Measurements from ENCODE around the gene QRSL1.
"Not testable (repeated sequence)": the region's sequence is repeated elsewhere in the genome, so short reads cannot be mapped to it uniquely, and the experiment has no call there.

QRSL1 gene

DNA sequence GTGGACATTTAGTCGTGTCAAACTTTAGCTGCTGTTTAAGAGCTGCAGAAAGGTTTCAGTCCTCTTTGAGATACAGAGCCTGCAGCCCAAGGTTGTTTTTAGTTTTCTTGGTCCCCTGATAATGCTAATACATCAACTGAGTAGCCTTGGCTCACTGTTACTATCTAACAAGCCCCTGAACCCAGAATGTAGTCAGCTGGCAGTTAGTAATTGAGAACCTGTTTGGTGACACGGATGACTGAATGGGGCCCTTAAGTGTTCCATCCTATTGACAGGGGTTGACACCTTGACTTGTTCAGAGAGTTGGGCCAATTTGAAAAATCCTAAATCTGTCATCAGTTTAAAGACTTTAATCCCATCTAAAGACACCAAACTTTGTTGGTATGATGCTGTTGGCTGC, 2.9 kb upstream of the QRSL1 start:
- DNase-seq: no peak

DNA sequence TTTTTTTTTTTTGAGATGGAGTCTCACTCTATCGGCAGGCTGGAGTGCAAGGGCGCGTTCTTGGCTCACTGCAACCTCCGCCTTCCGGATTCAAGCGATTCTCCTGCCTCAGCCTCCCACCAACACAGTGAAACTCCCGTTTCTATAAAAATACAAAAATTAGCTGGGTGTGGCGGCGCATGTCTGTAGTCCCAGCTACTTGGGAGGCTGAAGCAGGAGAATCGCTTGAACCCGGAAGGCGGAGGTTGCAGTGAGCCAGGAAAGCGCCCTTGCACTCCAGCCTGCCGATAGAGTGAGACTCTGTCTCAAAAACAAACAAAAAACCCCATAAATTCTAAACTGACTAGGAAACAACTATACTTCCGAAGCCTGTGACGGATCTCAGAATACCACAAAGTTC, 1.6 kb upstream of the QRSL1 start:
- not testable (repeated sequence) for DNase-seq

DNA sequence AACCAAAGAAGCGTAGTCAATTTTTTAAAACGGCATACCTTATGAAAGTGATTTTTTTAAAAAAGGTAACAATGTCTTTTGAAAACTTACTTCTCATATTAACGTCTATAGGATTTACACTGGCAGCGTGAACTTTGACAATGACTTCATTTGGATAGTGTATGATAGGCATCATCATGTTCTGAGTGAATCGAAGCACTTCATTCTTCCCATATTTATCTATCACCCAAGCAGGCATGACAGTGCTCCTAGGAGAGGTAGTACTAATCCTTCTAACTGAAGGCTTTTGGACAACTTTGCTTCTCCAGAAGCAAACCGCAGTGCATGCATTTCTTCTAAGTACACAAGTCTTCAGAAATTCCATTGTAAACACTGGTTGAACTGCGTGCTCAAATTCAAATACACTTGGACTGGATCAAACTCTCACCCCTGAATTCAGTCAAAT, 698 bp upstream of the QRSL1 start:
- DNase-seq: no peak

DNA sequence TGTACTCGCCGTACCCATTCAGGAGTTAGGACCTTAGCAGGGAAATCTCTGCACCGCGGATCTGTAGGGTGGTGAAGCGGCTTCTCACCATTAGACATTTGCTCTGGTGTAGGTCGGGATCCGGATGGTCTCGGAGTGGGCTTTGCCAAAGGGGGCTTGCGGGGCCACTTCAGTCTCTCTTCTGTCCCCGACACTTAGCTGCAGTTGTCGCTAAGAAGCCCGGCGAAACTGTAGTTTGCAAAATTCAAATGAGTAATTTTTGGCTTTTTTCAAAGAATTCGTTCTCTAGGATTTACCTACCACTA, 433 bp downstream of the QRSL1 start:
- DNase-seq: no peak

DNA sequence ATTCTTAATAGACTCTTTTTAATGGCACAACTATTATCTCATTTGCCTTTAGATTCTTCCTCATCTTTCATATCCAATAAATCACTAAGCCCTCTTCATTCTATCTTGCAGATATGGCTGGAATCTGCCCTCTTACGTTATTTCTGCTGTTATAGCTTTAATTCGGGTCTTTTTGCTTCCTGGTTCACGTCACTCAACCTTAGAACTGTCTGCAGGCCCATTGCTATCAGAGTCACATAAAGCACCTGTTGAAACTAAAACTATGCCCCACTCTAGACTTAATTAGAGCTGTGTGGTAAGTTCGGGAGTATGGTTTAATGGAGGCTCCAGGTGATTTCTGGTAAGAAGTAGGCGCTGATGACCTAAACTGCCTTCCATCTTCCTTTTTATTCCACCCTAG, 988 bp downstream of the QRSL1 start:
- no peak for DNase-seq

DNA sequence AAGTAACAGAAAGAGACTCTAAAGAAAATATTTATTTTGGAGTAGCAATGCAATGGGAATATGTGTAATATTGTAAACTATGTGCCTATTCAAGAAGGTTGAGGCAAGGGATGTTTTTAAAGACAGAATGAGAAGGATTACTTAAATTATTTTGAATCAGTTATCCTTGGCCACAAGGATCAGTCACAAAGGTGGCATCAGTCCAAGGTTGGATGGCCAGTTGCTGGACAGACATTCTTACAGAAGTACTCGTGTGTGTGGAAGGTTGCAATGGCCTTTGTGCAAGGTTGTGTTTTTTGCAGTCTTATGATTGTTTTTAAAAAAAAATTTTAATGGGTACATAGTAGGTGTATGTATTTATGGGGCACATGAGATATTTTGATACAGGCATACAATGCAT, 2.0 kb downstream of the QRSL1 start:
- DNase-seq: no peak

DNA sequence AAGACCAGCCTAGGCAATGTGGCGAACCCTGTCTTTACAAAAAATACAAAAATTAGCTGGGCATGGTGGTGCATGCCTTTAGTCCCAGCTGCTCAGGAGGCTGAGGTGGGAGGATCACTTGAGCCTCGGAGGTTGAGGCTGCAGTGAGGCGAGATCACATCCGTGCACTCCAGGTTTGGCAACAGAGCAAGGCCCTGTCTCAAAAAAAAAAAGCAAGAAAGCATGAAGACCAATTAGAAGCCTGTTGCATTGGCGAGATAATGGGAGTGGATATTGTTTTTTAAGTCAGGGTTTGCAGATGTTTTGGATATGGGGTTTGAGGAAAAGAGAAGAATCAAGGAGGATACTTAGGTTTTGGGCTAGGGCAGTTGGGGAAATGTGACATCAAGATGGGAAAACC, 5.2 kb downstream of the QRSL1 start:
- DNase-seq: no peak

DNA sequence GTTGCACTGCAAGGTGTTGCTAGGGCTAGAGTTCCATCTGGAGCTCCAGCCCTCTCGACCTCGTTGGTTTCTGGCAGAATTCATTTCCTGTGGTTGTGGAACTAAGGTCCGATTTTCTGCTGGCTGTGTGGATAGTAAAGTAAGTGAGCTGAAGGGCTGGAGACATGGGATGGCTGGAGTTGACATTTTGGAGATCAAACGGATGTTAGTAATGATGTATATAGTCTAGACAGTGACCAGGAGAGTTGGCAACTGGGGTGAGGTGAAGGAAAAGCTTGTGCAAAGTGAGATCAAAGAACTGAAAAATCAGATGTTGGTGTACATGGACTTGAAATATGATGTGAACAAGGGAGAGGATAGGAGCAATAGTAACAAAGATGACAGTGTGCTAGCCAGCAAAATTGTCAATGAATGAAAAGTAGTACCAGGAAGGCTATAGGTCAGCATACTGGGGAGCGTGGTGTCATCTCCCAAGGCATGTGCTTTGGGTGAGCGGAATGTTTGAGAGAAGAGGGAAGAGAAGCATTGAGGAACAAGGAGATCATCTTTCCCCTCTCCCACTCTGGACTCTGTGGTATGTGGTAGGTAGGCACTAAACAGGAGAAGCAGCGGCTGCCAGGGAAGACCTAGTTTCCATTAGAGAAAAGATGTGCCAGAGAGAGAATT, 7.8 kb downstream of the QRSL1 start:
- DNase-seq: no peak

DNA sequence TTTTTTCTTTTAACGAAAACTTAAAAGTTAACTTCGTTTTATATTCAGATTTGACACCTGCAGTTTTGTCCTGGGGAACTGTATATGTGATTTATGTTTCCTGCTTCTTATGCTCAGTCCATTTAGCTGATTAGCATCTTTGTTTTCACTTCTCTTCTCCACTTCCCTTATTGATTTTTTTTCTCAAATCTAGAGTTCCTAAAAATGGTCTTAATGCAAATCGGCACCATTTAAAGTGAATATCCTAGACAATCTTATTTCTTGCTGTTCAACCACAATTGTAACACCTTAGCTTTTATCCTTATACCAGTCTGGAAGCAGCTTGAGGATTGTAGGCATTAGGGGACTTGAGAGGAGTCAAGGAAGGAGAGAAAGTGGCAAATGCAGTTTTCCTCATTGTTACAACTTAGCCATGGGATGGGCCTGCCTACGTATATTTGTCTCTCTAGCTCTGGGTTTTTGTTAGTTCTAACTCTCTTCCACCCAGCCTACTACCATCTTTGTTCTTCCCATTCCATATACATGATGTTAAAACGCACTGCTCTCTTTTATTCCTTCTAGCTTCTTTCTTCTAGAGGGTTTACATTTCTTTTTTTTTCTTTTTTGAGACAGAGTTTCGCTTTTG, 8.5 kb downstream of the QRSL1 start:
- DNase-seq: no peak

DNA sequence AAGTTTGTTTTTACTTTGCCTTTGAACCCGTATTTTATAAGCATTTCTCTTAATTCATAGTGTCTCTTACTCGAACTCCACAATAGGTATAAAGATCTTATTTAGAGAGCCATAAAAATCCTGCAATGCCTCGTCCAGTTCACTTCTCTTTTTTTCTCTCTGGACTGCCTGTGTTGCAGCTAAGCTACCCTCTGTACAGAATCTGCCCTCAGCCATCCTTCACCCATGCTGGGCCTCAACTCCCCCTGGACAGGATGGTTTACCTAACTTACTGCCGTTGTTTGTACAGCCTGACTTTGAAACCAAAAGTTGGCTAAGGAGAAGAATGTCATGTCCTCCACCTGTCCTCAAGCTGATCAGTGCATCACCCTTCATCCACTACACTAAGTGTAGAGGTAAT, 10.4 kb downstream of the QRSL1 start:
- no peak for DNase-seq

DNA sequence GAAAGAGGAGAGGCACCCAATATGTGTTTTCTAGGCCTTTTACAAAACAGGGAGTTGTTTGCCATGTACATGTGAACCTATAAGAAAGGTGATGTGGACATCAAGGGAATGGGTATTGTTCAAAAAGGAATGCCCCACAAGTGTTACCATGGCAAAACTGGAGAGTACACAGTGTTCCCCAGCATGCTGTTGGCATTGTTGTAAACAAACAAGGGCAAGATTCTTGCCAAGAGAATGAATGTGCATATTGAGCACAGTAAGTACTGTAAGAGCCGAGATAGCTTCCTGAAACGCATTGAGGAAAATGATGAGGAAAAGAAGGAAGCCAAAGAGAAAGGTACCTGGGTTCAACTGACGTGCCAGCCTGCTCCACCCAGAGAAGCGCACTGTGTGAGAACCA, 13.1 kb downstream of the QRSL1 start:
- DNase-seq: no peak

DNA sequence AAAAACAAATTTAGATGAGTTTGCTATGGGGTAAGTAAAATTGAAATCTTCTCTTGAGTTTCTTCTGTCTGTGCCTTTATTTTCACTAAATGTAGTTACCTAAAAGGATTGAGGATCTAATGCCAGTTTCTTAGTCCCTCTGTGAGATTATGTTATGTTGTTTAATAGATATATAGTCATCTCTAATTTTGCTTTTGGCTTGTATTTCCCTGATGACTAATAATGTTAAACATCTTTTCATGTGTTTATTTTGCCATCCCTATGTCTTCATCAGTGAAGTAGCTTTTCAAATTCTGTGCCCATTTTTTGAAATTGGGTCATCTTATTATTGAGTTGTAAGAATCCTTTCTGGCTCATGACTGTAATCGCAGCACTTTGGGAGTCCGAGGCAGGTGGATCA, 13.7 kb downstream of the QRSL1 start:
- DNase-seq: no peak

DNA sequence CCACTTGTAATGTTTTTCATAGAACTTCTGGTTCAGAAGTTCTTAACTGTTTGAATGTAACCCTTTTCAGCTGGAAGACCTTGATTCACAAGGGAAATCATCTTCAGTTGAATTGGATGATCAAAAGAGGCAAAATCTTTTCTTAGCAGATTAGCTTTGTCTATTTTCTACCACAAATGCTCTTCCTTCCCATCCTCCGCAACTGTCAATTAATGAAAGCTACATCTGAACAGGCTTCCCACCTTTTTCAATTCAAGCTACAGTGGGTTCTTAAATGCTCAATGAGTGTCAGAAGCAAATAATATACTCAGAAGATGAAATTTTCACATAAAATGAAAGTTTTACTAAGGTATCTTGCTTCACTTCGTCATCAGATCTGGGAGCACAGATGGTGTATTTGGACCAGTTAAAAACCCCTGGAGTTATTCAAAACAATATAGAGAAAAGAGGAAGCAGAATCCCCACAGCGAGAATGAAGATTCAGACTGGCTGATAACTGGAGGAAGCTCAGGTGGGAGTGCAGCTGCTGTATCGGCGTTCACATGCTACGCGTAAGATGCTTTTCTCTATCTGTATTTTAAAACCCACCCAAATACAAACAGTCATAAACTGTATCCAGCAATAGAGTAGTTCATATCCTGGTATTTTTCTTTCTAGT, 19.4 kb downstream of the QRSL1 start:
- no peak for DNase-seq

DNA sequence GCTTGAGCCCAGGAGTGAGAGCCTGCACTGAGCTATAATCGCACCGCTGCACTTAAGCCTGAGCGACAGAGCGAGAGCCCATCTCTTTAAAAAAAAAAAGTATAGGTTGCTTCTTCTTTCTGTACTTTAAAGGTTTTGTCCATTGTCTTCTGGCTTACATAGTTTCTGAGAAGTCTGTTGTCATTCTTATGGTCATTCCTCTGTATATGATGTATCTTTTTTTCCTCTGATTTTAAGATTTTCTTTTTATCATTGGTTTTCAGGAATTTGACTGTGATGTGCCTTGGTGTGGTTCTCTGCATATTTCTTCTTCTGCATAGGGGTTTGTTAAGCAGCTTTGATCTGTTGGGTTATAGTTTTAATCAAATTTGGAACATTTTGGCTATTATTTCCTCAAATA, 29.1 kb downstream of the QRSL1 start:
- DNase-seq: no peak

DNA sequence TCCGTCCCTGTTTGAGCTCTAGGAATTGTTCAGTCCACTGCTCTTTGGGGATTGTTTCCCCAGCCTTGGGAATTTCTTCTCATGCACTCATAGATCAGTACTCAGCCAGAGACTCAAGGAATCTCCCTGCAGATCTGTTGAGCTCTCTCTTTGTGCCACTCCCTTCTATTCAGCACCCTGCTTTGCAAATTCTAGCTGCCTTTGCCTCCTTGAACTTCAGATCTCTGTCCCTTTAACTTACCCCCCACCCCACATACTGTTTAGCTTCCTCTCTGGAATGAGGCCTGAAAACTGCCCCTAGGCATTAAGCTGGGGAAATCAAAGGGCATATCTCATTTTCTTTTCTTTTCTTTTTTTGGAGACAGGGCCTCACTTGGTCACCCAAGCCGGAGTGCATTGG, 30.5 kb downstream of the QRSL1 start:
- no peak for DNase-seq

DNA sequence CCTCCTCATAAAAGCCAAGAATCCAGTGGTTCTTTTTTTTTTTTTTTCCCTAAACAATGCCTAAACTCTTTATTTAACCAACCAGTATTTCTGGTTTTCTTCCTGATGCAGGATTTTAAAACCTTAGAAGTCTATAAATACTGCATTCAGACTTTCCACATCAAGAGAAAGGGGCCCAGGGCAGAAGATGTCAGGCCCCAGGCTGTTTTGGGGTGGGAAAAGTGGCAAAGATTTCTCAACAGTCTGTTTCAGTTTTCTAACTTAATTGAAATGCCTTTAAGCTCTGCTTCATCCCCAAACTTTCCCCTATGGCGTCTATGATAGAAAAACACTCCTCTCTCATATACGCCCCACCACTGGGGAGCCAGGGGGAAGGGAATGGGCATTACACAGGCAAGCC, 33.1 kb downstream of the QRSL1 start:
- no peak for DNase-seq

DNA sequence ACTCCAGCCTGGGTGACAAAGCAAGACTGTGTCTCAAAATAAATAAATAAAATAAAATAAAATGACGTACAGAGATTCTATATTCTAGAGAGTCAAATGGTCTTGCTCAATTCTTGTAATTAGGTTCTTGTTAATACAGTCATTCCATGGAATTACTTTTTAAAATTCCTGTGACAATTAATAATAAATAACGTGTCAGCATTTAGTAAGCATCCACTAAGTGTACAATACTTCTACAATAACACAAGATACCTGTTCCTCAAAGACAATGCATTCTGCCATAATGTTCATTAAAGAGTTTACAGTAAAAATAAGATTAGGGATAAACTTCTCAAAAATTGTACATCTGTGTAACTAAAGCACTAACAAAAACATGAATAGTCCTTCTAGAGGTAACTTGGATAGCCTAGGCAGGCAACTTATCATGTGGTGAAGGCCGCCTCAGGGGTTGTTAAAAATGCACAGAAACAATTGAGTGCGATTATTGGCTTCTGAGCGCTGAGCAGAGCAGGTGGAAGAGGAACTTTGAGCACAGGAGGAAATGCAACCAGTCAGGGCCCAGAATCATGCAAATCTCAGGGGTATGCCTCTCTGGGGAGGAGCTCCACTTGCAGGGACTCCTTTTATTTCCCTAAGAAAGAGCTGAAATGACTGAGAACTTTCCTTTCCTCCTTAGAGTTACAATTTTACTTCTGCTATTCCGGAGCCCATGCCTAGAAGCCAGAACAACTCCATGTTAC, 37.1 kb downstream of the QRSL1 start:
- no peak for DNase-seq

DNA sequence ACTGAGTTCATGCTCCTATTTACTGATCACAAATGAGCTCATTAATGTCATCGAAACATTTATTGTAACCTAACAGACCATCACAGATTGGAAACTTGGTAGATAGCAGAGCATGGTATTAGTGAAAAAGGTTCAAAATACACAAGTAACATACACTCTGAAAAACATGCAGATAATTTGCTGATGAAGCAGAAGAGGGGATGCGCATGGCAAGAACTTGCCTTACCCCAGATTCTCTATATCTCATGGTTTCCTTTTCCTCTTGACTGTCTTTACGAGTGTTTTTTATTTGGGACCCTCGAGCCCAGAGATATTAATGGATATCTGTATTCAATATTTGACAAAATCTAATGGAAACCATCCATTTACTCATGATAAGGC, 37.6 kb downstream of the QRSL1 start:
- no peak for DNase-seq

DNA sequence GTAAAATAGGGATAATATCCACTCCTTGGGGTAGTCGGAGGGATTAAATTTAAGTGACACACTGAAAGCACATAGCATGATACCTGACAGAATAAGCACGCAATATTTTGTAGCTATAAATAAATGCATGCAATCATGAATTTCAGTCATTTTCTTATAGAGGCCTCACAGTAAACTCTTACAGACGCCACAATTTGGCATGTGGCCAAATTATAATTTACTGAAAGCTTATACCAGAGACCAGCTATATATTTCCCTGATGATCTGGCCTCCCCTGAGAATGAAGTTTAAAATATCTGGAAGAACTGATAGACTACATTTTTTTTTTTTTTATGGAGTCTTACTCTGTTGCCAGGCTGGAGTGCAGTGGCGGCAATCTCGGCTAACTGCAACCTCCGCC, 40.9 kb downstream of the QRSL1 start:
- DNase-seq: no peak

DNA sequence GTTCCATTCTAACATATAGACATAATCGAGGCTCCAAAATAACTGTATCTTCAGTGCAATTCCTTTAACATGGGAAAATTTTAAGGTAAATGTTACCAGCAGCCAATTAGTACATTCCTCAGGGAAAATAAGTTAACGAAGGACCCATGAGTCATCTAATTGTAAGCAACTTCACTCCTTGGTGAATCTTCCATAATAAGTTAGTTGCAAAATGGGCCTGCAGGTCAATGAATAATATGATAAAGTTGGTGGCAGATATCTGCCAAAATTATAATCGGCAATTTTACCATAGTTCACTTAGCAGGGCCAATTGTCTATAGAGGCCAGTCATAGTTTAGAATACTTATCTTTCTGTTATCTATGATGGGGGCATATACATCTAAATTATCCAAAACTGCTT, 42.3 kb downstream of the QRSL1 start:
- DNase-seq: no peak

DNA sequence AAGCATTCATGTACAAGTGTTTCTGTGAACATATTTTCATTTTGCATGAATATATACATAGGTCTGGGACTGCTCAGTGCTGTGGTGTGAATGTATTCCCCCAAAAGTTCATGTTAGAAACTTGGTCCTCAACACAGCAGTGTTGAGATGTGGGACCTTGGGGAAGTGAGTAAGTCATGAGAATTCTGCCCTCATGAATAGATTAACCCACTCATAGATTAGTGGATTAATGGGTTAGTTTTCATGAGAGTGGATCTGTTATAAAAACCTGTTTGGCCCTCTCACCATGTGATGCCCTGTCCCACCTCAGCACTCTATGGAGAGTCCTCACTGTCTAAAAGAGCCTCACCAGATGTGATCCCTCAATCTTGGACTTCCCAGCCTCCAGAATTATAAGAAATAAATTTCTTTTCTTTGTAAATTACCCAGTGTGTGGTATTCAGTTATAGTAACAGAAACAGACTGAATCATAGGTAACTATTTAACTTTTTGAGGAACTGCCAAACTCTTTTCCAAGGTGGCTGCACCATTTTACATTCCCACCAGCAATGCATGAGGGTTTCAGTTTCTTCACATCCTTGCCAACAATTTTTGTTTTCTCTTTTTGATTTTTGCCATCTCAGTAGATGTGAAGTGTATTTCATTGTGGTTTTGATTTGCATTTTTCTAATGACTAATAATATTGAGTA, 45.3 kb downstream of the QRSL1 start:
- no peak for DNase-seq

DNA sequence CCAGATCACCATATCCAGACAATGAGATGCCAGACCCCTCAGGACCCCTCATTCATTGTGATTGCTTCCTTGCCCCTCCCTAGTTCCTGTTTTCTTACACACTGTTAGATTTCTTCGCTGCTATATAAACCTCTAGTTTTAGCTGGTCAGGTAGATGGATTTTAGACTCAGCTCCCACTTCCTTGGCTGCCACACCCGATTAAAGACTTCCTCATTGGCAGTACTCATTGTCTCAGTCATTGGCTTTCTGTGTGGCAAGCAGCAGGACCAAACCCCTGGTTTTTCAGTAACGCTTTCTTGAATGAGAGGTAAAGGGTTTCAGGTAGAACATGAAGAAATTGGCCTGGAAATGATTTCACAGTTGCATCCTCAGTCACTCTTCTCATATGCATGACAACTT, 47.9 kb downstream of the QRSL1 start:
- DNase-seq: no peak

DNA sequence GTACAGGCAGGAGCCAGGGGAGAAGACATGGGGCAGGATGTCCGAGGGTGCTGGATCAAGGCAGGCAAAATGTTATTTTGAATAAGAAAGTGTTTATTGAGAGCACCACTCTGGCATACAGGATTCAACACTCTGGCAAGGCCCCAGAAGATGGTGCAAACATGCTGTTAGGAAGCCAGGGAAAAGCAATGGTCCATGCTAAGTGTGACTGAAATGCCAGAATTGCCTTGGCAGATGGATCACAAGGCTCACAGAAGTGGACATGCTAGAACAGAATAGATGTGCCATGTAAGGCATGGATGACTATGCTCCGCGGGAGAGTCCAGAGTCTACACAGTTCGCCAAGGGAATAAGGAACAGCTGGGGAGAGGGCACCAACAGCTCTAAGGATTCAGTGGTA, 54.6 kb downstream of the QRSL1 start:
- peak; percentile 89 to 95 for DNase-seq

DNA sequence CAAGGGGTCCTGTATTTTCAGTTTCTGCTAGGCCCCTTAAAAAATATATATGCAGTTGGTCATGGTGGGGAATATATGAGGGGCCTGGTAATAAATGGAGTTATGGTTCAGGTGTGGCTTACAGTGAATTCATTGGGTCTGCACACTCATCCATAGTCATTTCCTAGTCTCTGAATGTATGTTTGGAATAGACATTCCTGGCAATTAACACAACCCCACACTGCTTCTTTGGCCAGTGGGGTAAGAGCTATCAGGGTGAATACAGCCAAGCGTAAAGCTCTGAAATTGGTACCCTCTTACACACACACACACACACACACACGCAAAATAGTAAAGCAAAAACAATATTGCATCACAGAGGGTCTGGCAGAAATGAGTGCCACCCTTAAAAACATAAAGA, 56.5 kb downstream of the QRSL1 start:
- no peak for DNase-seq
